Measurements from ENCODE around the gene SF3B5.

Gene SF3B5

GRCh38 chr6:144103026-144103563 lies 7.7 kb upstream of the SF3B5 start:
- H3K4me3 ChIP-seq (ENCODE audit: low read depth, low read length) = no peak overlapping the region
- TF ChIP-seq, protein P1, sequence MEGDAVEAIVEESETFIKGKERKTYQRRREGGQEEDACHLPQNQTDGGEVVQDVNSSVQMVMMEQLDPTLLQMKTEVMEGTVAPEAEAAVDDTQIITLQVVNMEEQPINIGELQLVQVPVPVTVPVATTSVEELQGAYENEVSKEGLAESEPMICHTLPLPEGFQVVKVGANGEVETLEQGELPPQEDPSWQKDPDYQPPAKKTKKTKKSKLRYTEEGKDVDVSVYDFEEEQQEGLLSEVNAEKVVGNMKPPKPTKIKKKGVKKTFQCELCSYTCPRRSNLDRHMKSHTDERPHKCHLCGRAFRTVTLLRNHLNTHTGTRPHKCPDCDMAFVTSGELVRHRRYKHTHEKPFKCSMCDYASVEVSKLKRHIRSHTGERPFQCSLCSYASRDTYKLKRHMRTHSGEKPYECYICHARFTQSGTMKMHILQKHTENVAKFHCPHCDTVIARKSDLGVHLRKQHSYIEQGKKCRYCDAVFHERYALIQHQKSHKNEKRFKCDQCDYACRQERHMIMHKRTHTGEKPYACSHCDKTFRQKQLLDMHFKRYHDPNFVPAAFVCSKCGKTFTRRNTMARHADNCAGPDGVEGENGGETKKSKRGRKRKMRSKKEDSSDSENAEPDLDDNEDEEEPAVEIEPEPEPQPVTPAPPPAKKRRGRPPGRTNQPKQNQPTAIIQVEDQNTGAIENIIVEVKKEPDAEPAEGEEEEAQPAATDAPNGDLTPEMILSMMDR (IDR thresholded peaks at IDR 0.05; ENCODE audit: low read depth, low read length, missing control alignments) = no peak
- in situ Hi-C loops (cut with HindIII; ENCODE audit: low sequenced_read_pairs) = loop anchor here (25.0 kb wide), 2 partner anchors 184 to 384 kb away; partner anchors contain the start of gene UTRN
- no peak for DNase-seq (ENCODE audit: low read depth)

DNA sequence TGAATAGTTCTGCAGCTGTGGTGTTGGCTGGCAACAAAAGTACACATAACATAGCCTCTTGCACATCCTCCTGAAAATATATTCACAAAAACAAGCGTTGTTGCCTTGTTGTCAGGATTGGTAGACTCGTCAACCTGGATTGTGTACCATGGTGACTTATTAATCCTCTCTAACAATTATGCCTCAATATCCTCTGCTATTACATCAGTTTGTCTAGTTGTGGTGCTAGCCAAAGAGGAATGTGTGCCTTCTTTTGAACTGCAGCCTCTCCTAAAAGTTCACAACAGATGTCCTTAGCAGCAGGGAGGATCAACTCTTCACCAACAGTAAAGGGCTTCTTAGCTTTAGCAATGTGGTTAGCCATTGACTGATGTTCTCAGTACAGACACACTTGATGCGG lies 3.6 kb upstream of the SF3B5 start:
- TF ChIP-seq, protein P1 (IDR thresholded peaks at IDR 0.05; ENCODE audit: low read depth, low read length, missing control alignments) = no peak
- H3K4me3 ChIP-seq (ENCODE audit: low read depth, low read length) = no peak overlapping the region
- no peak for DNase-seq (ENCODE audit: low read depth)
- in situ Hi-C loops (cut with HindIII; ENCODE audit: low sequenced_read_pairs) = no loop called here

DNA sequence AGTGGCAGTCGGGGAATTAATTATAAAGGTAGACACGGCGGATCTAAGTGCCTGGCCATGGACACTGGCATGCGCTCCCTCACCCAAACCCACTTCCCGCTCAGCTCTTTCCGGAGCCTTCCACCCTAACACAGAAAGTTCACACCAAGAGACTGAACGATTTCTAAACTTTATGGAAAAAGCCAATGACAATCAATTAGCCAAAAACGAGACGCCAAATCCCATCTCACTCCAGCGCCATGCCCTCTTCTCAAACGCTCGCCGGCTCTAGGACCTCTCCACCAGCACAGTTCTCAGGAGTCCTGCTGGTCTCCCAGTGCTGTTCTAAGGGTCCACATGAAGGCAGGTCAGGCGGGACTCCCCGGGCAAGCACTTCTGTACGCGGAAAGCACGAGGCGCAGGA lies 641 bp downstream of the SF3B5 start:
- in situ Hi-C loops (cut with HindIII; ENCODE audit: low sequenced_read_pairs) = no loop called here
- H3K4me3 ChIP-seq (ENCODE audit: low read depth, low read length) = peak overlapping the region; percentile 78
- DNase-seq (ENCODE audit: low read depth) = no peak
- TF ChIP-seq, protein P1 (IDR thresholded peaks at IDR 0.05; ENCODE audit: low read depth, low read length, missing control alignments) = no peak

GRCh38 chr6:144093658-144094057 lies 1.7 kb downstream of the SF3B5 start:
- H3K4me3 ChIP-seq (ENCODE audit: low read depth, low read length) = no peak overlapping the region
- TF ChIP-seq, protein P1 (IDR thresholded peaks at IDR 0.05; ENCODE audit: low read depth, low read length, missing control alignments) = no peak
- in situ Hi-C loops (cut with HindIII; ENCODE audit: low sequenced_read_pairs) = no loop called here
- no peak for DNase-seq (ENCODE audit: low read depth)

DNA sequence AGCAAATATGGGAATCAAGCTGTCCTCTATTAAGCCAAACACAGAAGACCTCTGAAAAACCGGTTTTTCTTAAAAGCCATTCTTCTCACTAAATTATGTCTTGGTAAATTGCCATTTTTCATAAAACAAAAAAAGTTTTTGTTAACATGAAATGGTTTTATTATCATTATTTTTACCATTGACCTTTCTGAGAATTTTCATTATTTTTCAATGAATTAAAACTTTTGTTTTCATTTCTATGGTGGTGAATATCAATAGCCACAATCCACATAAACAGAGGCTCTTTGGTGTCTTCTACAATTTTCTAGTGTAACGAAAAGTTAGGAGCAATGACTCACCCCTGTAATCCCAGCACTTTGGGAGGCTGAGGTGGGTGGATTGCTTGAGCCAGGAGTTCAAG lies 2.1 kb downstream of the SF3B5 start:
- TF ChIP-seq, protein P1 (IDR thresholded peaks at IDR 0.05; ENCODE audit: low read depth, low read length, missing control alignments) = no peak
- in situ Hi-C loops (cut with HindIII; ENCODE audit: low sequenced_read_pairs) = no loop called here
- DNase-seq (ENCODE audit: low read depth) = no peak
- H3K4me3 ChIP-seq (ENCODE audit: low read depth, low read length) = no peak overlapping the region

DNA sequence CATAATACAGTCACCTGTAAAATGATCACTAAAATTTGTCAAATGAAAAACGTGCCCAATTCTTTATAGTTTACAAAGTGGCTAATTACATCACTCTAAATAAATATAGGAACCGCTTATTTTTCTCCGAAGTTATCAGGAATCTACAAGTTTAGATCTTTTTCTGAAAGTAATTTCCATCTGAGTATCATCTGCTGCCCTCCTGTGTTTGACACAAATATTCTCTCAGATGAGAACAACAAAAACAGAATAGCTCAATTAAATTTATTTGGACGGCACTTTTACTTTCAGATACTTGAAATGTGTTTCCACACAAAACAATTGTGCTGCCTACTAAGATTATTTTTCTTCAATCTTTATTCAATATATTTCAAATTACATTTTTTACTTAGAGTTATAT lies 5.0 kb downstream of the SF3B5 start:
- TF ChIP-seq, protein P1 (IDR thresholded peaks at IDR 0.05; ENCODE audit: low read depth, low read length, missing control alignments) = no peak
- in situ Hi-C loops (cut with HindIII; ENCODE audit: low sequenced_read_pairs) = no loop called here
- H3K4me3 ChIP-seq (ENCODE audit: low read depth, low read length) = no peak overlapping the region
- DNase-seq (ENCODE audit: low read depth) = no peak
